ENCODE data around the gene IFITM10.

IFITM10 gene

GRCh38 chr11:1792461-1792860 is 42.1 kb upstream of the IFITM10 start:
- no peaks in the 10 kb centered on the region for H4K20me1 ChIP-seq (ENCODE audit: insufficient read depth)
- peaks cover 91% of the 10 kb centered on the region for H3K27me3 ChIP-seq (ENCODE audit: insufficient read depth, low read depth)
- H3K4me2 ChIP-seq, result no peak overlapping the region
- no peaks in the 10 kb centered on the region for H3K4me1 ChIP-seq (ENCODE audit: low read depth, poor library complexity, severe bottlenecking)
- H3K4me3 ChIP-seq (IDR thresholded peaks at IDR 0.05; ENCODE audit: insufficient read depth, low read depth, low read length), result no peak overlapping the region
- H2AFZ ChIP-seq (ENCODE audit: low read depth), result no peak overlapping the region
- H3K9ac ChIP-seq, result no peak overlapping the region
- no peak for TF ChIP-seq CTCF (conservative IDR thresholded peaks at IDR 0.05; ENCODE audit: low read depth, low read length)
- H3K79me2 ChIP-seq (ENCODE audit: insufficient read depth, low read depth), result no peaks in the 10 kb centered on the region
- no peak overlapping the region for H3K27ac ChIP-seq
- no peaks in the 10 kb centered on the region for H3K36me3 ChIP-seq (ENCODE audit: insufficient read depth)

GRCh38 chr11:1791912-1792311 is 41.5 kb upstream of the IFITM10 start:
- Histone ChIP-seq H3K9ac (no peak overlapping the region), H2AFZ (ENCODE audit: low read depth) (no peak overlapping the region), H4K20me1 (ENCODE audit: insufficient read depth) (no peaks in the 10 kb centered on the region), H3K4me2 (no peak overlapping the region), H3K4me1 (ENCODE audit: low read depth, poor library complexity, severe bottlenecking) (no peaks in the 10 kb centered on the region), H3K27me3 (ENCODE audit: insufficient read depth, low read depth) (peaks cover 90% of the 10 kb centered on the region), H3K27ac (no peak overlapping the region), H3K79me2 (ENCODE audit: insufficient read depth, low read depth) (no peaks in the 10 kb centered on the region), H3K4me3 (IDR thresholded peaks at IDR 0.05; ENCODE audit: insufficient read depth, low read depth, low read length) (no peak overlapping the region), H3K36me3 (ENCODE audit: insufficient read depth) (no peaks in the 10 kb centered on the region)
- TF ChIP-seq CTCF (conservative IDR thresholded peaks at IDR 0.05; ENCODE audit: low read depth, low read length), result no peak

DNA sequence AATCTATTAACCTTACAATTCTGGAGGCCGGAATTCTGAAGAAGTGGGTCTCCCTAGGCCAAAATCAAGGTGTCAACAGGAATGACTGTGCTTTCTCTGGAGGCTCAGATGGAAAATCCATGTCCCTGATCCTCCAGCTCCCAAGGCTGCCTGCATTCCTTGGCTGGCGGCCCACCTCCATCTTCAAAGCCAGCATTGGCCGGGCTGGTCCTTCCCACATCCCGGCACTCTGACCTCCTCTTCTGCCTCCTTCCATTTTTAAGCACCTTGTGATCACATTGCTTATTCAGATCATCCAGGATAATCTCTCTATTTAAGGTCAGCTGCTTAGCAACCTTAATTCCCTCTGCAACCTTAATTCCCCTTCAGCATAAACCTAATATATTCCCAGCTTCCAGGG is 36.1 kb upstream of the IFITM10 start:
- Histone ChIP-seq H3K4me3 (IDR thresholded peaks at IDR 0.05; ENCODE audit: insufficient read depth, low read depth, low read length) (no peak overlapping the region), H3K27ac (no peak overlapping the region), H3K79me2 (ENCODE audit: insufficient read depth, low read depth) (no peaks in the 10 kb centered on the region), H3K27me3 (ENCODE audit: insufficient read depth, low read depth) (peaks cover 79% of the 10 kb centered on the region), H3K4me1 (ENCODE audit: low read depth, poor library complexity, severe bottlenecking) (no peaks in the 10 kb centered on the region), H3K36me3 (ENCODE audit: insufficient read depth) (no peaks in the 10 kb centered on the region), H3K4me2 (no peak overlapping the region), H3K9ac (no peak overlapping the region), H2AFZ (ENCODE audit: low read depth) (no peak overlapping the region), H4K20me1 (ENCODE audit: insufficient read depth) (no peaks in the 10 kb centered on the region)
- no peak for TF ChIP-seq CTCF (conservative IDR thresholded peaks at IDR 0.05; ENCODE audit: low read depth, low read length)

GRCh38 chr11:1785749-1786413 is 35.5 kb upstream of the IFITM10 start:
- H3K4me1 ChIP-seq (ENCODE audit: low read depth, poor library complexity, severe bottlenecking), result no peaks in the 10 kb centered on the region
- no peak overlapping the region for H3K4me3 ChIP-seq (IDR thresholded peaks at IDR 0.05; ENCODE audit: insufficient read depth, low read depth, low read length)
- no peaks in the 10 kb centered on the region for H4K20me1 ChIP-seq (ENCODE audit: insufficient read depth)
- no peak overlapping the region for H3K27ac ChIP-seq
- TF ChIP-seq CTCF (conservative IDR thresholded peaks at IDR 0.05; ENCODE audit: low read depth, low read length), result no peak
- no peak overlapping the region for H3K9ac ChIP-seq
- H3K27me3 ChIP-seq (ENCODE audit: insufficient read depth, low read depth), result peaks cover 79% of the 10 kb centered on the region
- no peaks in the 10 kb centered on the region for H3K79me2 ChIP-seq (ENCODE audit: insufficient read depth, low read depth)
- H2AFZ ChIP-seq (ENCODE audit: low read depth), result no peak overlapping the region
- no peak overlapping the region for H3K4me2 ChIP-seq
- H3K36me3 ChIP-seq (ENCODE audit: insufficient read depth), result no peaks in the 10 kb centered on the region
